GM18499 (cell line): Measurements from ENCODE around the gene GRID2.

Source experiments
- ATAC-seq: cut with Tn5 transposase; IDR thresholded peaks from one replicate; pipeline ENCODE4 v1.9.1; 2021; ENCODE audit warnings: moderate number of reproducible peaks; ENCODE audit not compliant: insufficient read depth, unreplicated experiment

Gene GRID2

DNA sequence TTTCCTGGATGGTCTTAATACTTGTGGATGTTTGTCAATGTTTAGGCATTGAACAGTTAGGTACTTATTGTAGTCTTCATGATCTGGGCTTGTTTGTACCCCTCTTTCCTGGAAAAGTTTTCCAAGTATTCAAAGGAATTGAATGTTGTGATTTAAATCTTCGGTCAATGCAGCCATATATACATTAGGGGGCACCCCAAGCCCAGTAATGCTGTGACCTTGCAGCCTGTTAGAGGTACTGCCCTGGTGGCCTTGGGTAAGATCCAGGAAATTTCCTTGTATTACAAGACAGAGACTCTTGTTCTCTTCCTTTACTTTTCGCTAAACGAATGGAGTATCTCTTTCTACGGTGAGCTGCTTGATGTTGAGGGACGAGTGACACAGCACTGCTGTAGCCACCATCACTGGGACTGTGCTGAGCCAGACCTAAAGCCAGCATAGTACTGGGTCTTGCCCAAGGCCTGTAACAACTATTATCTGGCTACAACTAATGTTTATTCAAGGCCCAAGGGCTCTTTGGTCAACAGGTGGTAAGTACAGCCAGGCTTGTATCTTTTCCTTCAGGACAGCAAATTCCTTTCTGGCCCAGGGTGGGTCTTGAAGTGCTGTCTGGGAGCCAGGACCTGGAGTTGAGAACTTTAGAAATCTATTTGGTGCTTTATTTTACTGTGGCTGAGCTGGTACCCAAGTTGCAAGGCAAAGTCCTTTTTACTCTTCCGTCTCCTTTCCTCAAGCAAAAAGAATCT is 1406.5 kb downstream of the GRID2 start:
- peak; percentile 75 for ATAC-seq

DNA sequence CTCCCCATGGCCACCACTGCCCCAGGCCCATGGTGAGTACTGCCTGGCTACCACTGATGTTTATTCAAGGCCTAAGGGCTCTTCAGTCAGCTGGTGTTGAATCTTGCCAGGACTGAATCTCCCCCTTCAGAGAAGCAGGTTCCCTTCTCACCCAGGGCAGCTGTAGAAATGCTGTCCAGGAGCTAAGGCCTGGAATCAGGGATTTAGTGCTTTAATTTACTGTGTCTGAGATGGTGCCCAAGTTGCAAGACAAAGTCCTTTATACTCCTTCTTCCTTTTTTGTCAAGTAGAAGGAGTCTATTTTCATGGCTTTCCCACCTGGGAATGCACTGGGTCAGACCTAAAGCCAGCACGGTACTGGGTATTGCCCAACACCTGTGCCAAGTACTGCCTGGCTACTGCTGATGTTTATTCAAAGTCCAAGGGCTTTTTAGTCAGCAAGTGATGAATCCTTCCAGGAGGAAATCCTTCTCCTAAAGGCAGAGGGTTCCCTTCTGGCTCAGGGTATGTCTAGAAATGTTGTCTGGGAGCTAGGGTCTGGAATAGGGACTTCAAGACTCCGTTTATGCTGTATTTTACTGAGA is 1407.2 kb downstream of the GRID2 start:
- ATAC-seq, result no peak

DNA sequence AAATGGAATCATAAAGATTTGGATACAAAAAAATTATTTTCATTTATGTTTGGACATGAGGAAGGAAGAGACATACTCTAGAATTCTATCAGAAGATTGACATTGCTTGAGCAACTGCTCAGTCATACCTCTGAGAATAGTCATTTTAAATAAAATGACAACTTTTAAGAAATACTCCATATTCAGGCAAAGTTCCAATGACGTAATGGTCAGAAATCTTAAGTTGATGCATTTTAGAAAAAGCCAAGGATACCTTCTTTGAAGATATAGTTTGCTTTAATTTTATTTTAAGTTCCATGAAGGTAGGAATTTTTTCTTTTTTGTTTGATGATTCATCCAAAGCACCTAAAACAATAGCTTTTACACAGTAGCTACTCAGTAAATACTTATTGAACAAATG is 1414.5 kb downstream of the GRID2 start:
- no peak for ATAC-seq

DNA sequence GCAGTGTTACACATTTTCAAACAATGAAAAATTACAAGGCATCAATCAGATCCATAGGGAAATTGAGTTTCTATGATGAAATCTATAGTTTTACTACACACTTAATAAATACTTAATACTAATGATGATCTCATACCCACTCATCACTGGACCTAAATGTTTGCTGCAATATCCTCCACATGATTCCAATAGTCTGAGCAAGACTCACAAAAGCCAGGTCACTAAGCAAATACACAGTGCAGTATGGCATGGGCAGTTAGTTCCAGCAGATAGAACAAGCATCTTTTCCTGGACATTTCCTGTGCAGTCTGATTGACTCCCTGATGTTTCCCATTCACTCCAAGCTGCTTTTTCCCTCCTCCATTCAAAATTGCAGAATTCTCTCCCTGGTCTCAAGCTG is 1415.8 kb downstream of the GRID2 start:
- no peak for ATAC-seq

DNA sequence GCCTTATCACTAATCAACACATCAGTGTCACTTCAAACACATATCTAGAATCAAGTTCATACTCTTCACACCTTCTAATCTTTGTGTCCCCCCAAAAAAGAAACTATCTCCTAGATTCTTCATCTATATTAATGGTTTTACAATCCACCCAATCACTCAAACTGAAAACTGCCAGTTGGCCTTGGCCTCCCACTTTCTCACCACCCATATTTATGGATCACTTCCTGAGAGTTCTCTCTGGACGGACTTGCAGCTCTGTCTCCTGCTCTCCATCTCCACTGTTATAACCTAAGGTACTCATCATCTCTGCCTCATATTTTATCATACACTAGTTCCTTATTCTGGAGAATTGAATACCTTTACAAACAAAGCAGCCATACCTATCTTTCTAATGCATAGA is 1418.7 kb downstream of the GRID2 start:
- no peak for ATAC-seq

DNA sequence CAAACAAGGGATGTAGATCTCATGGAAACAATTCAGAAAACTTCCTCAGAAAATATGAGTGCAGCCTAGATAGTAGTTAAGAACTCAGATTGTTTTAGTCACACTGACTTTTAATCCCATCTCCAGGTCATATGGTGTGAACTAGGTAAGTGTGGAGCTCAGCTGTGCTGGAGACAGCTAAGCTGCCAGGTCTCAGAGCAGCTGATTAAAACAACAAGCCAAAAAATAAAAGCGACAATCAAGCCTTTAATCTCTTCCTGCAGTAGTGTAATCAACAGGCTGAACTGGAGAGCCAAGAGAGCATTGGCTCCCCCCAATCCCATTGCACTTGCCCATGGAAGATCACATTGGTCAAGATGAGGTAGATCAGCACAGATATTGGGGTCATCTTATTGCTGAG is 1426.5 kb downstream of the GRID2 start:
- ATAC-seq, result no peak

DNA sequence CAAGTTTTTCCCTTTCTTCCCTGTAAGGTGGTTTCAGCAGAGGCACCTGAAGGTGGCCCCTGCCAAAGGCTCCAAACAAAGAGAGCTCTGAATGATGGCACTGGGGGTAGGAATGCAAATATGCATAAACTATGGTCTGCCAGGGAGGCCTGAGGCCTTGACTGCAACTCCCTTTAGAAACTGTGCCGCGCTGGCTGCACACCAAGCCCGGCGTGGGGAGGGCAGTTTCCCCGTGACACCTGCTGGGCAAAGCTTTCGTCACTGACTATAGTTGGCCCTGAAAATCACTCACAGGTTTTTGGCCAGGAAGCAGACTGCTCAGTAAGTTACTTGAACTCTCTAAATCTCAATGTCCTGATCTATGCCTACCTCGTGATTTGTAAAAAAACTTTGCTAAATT is 1427.0 kb downstream of the GRID2 start:
- no peak for ATAC-seq

DNA sequence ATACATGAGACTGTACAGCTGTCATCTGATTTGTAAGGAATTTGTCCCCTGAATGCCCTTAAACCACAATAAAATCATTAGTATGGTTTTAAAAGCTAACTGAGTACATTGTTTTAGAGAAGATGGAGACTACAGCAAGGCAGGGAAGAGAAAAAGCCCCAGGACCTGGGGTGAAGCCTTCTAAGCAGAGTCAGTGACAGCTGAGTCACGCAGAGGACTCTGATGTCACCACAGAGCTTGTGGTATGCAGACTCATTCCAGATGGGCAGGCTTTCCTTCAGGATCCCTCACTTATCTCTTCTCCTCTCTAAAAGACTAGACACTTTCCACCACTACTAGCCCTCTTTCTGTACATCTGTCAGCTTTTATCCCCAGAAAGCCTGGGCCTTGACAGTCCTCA is 1427.7 kb downstream of the GRID2 start:
- no peak for ATAC-seq

DNA sequence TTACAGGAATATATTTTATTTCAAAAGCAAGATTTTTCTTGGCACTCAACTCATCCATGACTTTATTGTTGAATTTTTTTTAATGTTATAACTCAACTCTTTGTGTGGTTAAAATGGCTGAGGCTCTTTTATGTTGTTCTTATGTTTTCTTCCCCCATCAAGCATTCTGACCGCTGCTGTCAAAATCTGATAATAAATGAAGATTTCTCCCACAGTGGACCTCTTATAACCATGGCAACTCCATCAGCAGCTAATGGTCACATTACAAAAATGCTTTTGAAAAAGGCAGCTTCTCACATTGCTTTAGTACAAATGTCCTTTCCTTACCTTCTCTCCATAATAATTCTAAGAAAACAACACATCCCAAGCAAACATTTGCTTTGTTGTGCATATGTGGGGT is 1428.7 kb downstream of the GRID2 start:
- no peak for ATAC-seq

DNA sequence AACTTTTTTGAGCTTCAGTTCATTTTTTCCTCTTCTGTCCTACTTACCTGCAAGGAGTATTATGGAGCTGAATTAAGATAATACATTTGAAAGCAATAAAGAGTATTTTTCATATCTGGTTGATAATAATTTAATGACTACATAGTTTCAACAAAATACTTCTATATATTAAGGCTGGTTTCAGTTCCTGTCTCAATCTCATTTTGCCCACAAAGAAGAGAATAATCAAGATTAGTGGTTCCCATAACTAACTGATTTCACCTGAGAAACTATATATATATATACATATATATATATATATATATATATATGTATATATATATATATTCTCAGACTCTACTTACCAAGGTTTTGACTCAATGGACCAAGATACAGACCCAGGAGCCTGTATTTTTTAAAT is 1437.1 kb downstream of the GRID2 start:
- no peak for ATAC-seq

DNA sequence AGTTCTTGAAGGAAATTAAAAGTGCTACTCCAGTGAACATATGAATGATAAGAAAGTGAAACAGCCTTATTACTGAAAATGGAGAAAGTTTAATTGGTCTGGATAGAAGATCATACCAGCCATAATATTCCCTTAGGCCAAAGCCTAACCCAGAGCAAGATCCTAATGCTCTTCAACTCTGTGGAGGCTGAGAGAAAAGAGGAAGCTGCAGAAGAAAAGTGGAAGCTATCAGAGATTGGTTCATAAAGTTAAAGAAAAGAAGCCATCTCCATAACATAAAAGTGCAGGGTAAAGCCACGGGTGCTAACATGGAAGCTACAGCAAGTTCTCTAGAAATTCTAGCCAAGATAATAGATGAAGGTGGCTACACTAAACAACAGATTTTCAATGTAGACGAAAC is 1439.3 kb downstream of the GRID2 start:
- no peak for ATAC-seq

DNA sequence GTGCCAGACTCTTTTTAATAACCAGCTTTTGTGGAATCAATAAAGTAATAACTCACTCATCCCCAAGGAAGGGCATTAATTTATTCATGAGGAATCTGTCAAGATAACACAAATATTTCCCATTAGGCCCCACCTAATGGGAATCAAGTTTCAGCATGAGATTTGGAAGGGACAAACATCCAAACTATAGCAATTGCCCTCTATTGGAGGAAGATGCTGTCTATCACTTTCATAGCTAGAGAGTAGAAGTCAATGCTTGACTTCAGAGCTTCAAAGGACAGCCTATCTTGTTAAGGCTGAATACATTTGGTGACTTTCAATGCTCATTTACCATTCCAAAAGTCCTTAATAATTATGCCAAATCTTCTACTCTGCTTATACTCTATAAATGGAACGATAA is 1439.9 kb downstream of the GRID2 start:
- no peak for ATAC-seq

DNA sequence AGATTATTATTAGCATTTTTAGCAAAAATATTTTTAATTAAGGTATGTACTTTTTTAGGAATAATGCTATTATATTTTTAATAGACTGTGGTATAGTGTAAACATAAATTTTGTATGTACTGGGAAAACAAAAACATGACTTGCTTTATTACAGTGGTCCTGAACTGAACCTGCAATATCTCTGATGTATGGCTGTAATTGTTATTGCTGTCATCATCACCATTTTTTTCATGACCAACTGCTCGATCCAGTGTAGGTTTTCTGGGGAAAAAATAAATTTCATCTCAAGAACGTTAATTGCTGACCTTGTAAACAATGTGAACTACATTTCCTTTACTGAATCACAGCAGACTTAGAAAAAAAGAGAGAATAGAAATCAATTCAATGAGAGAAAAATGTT is 1441.2 kb downstream of the GRID2 start:
- ATAC-seq, result no peak

DNA sequence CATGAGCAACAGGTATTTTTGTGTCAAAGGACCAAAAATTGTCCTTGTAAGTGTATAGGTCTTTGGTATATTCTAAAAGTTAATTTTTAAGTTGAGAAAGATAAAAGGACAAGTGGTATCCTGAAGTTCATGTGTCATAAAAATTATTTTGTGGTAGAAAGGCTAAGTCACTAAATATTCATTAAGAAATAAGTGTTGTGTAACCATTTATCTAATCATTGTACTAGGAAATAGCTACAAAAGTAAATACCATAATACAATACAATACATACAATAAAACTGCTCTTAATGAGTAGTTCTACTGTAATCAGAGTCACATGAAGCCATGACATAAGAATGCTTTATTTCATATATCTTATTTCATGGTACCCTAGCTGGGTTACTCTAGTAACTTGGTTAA is 1442.3 kb downstream of the GRID2 start:
- ATAC-seq, result no peak

DNA sequence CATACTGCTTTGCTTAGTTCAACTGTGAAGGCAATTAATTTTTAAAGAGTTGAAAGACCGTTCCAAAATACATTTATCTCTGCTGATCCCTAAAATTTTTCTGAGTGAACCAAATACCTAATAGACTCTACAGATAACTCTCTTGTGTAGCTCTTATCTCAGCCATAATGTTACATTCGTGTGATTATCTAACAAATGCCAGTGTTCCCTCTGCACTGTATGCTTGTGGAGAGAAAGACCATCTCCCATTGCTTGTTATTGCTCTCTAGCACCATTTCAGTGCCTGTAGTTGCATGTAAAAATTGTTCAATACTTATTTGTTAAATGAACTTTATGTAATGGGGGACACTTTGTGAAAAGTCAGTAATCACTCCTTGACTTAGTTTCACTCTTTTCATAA is 1443.5 kb downstream of the GRID2 start:
- ATAC-seq, result no peak

DNA sequence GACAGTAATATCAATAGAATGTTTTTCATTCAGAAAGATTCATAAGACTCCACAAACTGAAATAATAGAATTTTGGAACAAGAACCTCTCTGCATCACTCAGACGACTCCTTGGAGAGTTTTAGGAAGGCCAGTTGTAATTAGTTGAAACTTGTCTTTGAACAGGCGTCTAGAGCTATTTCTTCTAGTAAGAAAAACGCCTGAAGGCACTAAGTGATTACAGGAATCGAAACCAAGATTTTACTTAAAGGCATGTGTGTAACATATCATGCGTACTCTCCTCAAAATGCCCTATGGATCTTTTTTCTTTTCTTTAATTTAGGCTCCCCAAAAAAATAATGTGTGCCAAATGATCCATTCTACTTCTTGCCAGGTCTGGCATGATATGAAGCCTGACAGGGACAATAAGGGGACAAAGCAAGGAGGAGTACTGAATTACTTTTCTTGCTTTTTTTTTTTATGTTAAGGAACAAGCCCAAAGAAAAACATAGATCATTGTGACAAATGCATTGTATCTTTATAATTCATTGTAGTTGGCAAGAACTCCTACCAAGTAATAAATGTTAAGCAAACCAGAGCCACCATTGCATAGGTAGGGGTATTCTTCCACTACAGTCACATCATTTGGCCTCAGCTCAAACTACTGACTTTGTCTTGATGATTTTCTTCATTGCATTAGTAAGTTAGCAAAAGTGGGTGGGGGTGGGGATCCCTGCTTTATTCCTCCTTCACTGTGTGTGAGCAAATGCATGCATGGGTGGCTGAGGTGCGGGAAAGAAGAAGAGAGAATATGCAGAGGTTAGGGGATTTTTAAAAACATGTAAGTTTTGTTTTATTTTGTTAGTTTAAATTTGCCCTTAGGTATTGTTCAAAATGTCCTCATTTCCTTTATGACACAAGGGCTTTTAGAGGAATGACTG is 1444.9 kb downstream of the GRID2 start:
- ATAC-seq, result peak; percentile 30

DNA sequence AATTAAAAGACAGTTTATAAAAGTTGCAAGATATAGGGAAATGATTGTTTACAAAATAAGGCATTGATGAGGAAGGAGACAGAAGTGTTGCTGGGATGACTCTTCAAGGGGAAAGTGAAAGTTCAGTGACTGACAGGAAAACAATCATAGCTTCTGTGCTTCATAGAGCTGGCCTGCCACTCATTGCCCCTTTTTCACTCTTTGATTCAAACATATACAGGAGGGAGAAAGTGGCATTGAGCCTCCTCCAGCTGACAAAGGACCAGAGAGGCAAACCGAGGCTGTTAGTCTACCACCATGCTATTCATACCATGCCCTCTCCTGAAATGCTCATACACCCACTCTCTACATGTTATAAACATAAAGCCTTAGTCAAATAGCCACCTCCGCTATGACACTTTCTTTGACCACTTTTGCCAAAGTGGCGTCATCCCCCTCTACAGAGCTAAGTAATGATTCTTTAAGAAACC is 1445.6 kb downstream of the GRID2 start:
- peak; percentile 63 for ATAC-seq

DNA sequence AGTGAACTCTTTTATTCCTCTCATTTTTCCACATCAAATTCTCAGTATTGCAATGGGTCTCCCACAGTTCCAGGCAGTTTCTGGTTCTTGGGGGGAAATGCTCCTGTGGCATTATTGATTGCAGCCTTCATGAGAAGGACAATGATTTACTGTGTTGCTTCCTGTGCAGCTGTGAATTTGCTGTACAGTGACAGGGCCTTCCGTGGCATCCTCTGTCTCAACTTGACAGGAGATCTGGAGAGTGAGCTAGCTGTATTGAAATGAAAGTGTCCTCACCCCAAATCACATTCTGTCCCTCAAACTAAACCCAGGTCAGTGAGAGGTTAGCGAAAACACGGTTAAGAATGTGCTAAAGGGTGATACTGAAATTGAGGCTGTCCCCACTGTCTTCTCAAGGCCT is 1447.6 kb downstream of the GRID2 start:
- ATAC-seq, result no peak

DNA sequence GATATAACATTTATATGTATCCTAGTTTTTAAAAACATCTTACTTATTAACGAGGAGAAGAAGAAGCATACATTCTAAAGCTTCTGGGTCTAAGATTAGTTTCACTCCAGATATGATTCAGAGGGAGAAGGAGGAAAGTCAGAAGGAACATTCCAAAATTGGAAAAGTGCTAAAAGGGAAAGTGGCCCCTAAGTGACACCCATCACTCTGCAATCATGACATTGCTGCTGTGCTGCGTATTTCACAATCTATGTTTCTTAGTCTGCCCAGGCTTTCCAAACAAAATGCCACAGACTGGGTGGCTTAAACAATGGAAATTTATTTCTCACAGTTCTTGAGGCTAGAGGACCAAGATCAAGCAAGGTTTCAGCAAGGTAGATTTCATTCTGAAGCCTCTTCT is 1452.3 kb downstream of the GRID2 start:
- no peak for ATAC-seq

DNA sequence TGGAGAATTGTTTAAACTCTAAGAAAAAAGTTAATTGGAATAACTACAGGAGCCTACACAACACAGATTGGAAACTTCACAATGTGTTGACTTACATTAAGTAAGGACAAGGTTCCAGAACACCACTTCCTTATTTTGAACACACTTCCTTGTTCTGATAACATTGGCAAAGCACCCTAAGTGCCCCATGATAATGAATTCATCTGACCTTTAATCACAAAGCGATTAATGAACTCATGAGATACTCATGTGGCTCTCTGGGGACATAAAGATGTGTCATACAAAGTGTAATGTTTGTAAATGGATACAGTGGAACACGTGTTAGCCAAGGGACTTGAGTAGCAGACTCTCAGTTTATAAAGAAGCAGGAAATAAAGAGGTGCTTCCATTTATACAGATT is 1455.7 kb downstream of the GRID2 start:
- ATAC-seq, result no peak

DNA sequence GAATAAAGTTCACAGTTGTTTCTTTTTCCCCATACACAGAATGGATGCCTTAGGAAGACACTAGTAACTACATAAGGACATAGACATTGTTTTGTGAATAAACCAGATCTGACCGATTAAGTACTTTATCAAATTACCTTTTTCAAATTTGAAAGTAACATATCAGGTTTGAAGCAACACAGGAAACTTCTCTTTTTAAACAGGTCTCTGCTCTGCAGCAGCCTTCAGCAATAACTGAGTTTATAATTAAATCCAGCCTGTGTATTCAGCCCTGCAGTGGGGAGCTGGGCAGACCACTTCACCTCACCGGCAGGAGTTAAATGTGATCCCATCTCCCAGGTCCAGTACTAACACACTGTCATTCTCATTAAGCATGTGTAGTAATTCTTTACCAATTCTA is 1456.5 kb downstream of the GRID2 start:
- ATAC-seq, result no peak
